ENCODE measurements around the gene PHF21B.
"Not testable (repeated sequence)": the region's sequence is repeated elsewhere in the genome, so short reads cannot be mapped to it uniquely, and the experiment has no call there.

Gene PHF21B

DNA sequence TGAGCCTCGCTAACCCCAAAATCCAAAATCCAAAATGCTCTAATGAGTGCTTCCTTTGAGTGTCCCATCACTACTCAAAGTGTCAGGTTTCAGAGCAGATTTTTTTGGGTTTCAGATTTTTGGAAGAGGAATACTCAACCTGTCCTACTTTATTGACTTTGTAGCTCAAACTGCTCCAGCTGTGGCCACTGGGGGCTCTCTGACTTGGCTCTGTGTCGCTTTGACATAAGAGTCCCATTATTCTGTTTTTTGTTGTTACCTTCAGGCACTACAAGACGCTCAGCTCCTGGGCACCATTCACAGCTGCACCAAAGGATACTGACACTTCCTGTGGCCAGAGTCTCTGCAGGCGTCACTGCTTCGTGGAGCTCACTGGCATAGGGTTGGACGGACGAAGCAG is 41.1 kb downstream of the PHF21B start:
- no peaks in the 10 kb centered on the region for H3K36me3 ChIP-seq (ENCODE audit: control insufficient read depth, insufficient read depth, low read length)
- H3K9me3 ChIP-seq (ENCODE audit: control insufficient read depth, low read length): no peaks in the 10 kb centered on the region
- H3K27me3 ChIP-seq (replicated peaks; ENCODE audit: control insufficient read depth, insufficient read depth, low read length, poor library complexity, severe bottlenecking): no peaks in the 10 kb centered on the region
- no peaks in the 10 kb centered on the region for H3K4me1 ChIP-seq (ENCODE audit: control insufficient read depth, insufficient read depth, low read length, poor library complexity, severe bottlenecking)
- no peak for DNase-seq
- no peak overlapping the region for H3K27ac ChIP-seq (ENCODE audit: insufficient read depth, low read length, poor library complexity, severe bottlenecking)
- H3K4me3 ChIP-seq (ENCODE audit: insufficient read depth, low read depth, low read length, poor library complexity, severe bottlenecking): no peak overlapping the region

DNA sequence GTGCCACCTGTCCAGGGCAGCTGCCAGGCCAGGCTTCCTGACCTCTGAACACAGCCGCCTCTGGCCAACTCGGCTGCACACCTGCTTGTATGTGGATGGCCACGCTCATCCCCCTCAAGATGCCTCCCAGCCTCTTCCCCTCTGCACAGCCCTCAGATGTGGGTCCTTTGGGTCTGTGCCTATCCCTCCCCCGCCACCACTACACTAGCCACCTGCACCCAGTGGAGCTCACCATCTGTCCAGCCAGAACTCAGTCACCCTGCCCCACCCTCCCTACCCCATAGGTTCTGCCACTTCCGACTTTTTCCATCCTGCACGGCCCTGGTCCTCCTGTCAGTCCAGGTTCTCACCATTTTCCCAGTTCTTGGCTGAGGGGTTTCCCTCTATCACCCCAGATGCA is 44.6 kb downstream of the PHF21B start:
- no peak overlapping the region for H3K4me3 ChIP-seq (ENCODE audit: insufficient read depth, low read depth, low read length, poor library complexity, severe bottlenecking)
- H3K27me3 ChIP-seq (replicated peaks; ENCODE audit: control insufficient read depth, insufficient read depth, low read length, poor library complexity, severe bottlenecking): no peaks in the 10 kb centered on the region
- H3K9me3 ChIP-seq (ENCODE audit: control insufficient read depth, low read length): no peaks in the 10 kb centered on the region
- H3K36me3 ChIP-seq (ENCODE audit: control insufficient read depth, insufficient read depth, low read length): no peaks in the 10 kb centered on the region
- no peak overlapping the region for H3K27ac ChIP-seq (ENCODE audit: insufficient read depth, low read length, poor library complexity, severe bottlenecking)
- H3K4me1 ChIP-seq (ENCODE audit: control insufficient read depth, insufficient read depth, low read length, poor library complexity, severe bottlenecking): no peaks in the 10 kb centered on the region
- no peak for DNase-seq

DNA sequence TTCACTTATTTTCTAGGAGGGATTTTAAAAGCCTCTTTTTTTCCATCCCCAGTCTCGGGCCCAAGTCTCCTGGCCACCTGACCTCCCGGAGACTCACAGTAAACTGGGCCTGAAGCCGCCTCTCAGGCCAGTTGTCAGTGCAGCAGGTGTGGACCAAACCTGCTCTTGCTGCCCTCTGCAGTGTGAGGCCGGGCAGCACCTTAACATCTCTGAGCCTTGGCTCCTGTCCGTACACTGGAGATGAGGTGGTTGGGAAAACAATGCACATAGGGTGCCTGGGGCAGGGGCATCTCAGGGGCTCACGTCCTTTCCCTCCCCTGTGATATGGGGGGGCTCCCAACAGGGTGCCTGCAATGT is 45.1 kb downstream of the PHF21B start:
- Histone ChIP-seq H3K36me3 (ENCODE audit: control insufficient read depth, insufficient read depth, low read length) (no peaks in the 10 kb centered on the region), H3K27ac (ENCODE audit: insufficient read depth, low read length, poor library complexity, severe bottlenecking) (no peak overlapping the region), H3K4me3 (ENCODE audit: insufficient read depth, low read depth, low read length, poor library complexity, severe bottlenecking) (no peak overlapping the region), H3K4me1 (ENCODE audit: control insufficient read depth, insufficient read depth, low read length, poor library complexity, severe bottlenecking) (no peaks in the 10 kb centered on the region), H3K27me3 (replicated peaks; ENCODE audit: control insufficient read depth, insufficient read depth, low read length, poor library complexity, severe bottlenecking) (no peaks in the 10 kb centered on the region), H3K9me3 (ENCODE audit: control insufficient read depth, low read length) (no peaks in the 10 kb centered on the region)
- no peak for DNase-seq

DNA sequence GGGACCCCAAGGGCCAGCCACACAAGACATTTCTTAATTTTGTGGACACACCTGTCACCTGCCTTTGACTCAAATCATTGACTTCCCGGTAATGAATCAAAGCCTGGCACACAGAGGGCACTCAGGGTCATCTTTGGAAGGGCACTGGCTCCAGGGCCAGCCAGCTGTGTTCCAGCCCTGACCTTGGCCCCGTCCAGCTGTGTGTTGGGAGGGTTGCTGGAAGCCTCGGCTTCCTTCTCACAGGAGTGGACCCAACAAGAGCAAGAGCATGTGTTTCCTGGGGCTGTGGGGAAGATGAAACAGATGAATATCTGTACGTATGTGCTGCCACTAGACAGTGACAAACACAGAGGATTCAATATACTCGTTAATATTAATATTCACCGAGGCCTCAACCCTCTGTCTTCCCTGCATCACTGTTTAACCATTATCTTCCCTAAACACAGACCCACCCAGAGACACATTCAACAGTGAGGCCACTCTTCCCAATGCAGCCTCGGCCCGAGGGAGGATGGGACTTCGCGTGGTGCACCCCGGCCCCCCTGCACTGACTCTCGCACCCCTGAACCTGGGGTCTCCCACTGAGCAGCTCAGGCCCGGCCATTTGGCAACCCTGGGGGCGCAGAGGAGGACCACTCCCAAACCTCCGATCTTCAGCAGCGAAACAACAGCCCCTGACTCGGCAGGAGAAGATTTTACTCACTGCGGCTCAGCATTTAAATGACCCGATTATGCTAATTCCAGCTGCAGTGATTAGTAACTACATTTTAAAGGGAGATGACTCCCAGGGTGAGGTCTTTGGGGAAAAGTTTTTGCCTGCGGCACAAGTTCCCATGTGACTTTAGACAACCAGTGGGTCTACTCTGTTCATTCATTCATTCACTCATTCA is 45.7 kb downstream of the PHF21B start:
- no peaks in the 10 kb centered on the region for H3K4me1 ChIP-seq (ENCODE audit: control insufficient read depth, insufficient read depth, low read length, poor library complexity, severe bottlenecking)

DNA sequence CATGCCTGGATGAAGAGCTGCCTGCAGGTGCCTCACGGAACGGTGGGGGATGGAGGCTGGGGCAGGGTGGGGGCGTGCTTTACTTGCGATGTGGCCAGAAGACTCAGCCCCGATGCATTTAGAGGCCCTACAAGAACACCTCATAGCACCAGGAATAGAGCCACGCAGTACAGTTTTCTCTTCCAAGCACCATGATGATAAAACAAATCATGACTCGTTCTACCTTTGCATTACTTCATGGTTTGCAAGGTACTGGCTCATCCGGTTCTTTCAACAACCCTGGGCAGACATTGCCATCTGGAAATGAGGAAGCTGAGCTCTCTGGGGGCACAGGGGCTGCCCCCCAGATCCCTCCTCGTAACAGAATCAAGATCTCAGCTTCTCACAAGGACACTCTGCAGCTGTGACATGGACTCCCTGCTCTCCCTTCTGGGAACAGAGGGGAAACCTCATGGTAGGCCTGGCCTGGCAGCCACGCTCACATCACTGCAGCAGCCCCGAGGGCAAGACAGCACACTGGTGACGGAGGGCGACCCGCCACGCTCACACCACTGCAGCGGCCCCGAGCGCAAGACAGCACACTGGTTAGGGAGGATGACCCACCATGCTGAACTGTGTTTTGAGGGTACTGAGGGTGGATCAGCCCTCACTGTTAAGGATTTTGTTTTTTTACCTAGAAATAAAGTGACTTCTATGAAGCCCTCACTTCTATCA is 46.9 kb downstream of the PHF21B start:
- Histone ChIP-seq H3K4me1 (ENCODE audit: control insufficient read depth, insufficient read depth, low read length, poor library complexity, severe bottlenecking) (no peaks in the 10 kb centered on the region), H3K27me3 (replicated peaks; ENCODE audit: control insufficient read depth, insufficient read depth, low read length, poor library complexity, severe bottlenecking) (no peaks in the 10 kb centered on the region), H3K36me3 (ENCODE audit: control insufficient read depth, insufficient read depth, low read length) (no peaks in the 10 kb centered on the region), H3K9me3 (ENCODE audit: control insufficient read depth, low read length) (no peaks in the 10 kb centered on the region), H3K4me3 (ENCODE audit: insufficient read depth, low read depth, low read length, poor library complexity, severe bottlenecking) (no peak overlapping the region), H3K27ac (ENCODE audit: insufficient read depth, low read length, poor library complexity, severe bottlenecking) (no peak overlapping the region)
- no peak for DNase-seq

More for the DNA sequence above, 45.7 kb downstream of the PHF21B start:
- Histone ChIP-seq H3K9me3 (ENCODE audit: control insufficient read depth, low read length) (no peaks in the 10 kb centered on the region), H3K27me3 (replicated peaks; ENCODE audit: control insufficient read depth, insufficient read depth, low read length, poor library complexity, severe bottlenecking) (no peaks in the 10 kb centered on the region), H3K27ac (ENCODE audit: insufficient read depth, low read length, poor library complexity, severe bottlenecking) (no peak overlapping the region), H3K36me3 (ENCODE audit: control insufficient read depth, insufficient read depth, low read length) (no peaks in the 10 kb centered on the region), H3K4me3 (ENCODE audit: insufficient read depth, low read depth, low read length, poor library complexity, severe bottlenecking) (no peak overlapping the region)
- no peak for DNase-seq

DNA sequence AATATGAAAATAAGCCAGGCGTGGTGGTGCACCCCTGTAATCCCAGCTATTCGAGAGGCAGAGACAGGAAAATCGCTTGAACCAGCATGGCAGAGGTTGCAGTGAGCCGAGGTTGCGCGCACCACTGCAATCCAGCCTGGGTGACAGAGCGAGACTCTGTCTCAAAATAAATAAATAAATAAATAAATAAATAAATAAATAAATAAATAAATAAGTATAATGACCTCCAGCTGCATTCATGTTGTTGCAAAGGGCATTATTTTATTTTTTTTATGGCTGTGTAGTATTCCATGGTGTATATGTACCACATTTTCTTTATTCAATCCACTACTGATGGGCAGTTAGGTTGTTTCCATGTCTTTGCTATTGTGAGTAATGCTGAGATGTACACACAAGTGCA is 48.1 kb downstream of the PHF21B start:
- not testable (repeated sequence) for H3K9me3 ChIP-seq (ENCODE audit: control insufficient read depth, low read length); H3K27me3 ChIP-seq (replicated peaks; ENCODE audit: control insufficient read depth, insufficient read depth, low read length, poor library complexity, severe bottlenecking); H3K36me3 ChIP-seq (ENCODE audit: control insufficient read depth, insufficient read depth, low read length); H3K27ac ChIP-seq (ENCODE audit: insufficient read depth, low read length, poor library complexity, severe bottlenecking); H3K4me3 ChIP-seq (ENCODE audit: insufficient read depth, low read depth, low read length, poor library complexity, severe bottlenecking); DNase-seq; H3K4me1 ChIP-seq (ENCODE audit: control insufficient read depth, insufficient read depth, low read length, poor library complexity, severe bottlenecking)

DNA sequence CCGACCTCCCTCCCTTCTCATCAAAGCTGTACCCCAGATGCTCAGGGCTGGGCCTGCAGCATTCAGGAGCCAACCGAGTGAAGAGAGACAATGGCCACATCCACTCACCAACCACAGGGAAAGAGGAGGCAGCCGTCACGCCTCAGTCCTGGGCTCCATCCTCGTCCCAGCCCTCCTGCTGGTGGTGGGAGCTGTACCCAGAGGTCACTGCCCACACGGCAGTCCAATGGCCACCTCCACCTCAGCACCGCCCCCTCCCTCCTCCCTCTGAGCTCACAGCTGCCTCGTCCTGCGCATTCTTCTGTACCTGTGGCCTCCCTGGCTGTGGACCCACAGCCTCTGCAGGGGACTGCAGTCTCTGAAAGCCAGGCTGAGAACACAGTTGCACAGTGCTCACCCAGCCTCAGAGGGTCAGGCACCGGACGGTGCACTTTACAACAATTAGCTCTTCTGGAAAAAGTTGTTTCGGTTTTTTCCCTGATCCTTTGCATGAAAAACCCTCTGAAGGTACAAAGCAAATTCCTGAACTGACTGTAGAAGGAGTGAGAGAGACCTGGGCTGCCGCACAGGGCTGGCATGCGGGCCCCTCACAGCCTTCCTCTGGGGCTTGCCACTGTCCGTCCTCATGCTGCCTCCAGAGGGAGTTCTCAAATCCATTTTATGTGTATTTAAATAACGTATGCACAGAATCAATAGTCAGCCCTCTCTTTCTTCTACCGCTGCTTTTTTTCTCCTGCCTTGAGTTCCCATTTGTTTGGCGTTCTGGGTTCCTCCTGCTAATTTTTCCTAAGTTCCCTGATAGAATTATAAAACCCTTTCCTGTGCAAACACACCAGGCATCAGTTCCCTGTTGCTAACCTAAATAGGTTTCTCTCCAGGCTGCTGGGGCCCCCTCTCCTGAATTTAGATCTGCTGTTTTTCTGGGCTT is 52.7 kb downstream of the PHF21B start:
- Histone ChIP-seq H3K4me3 (ENCODE audit: insufficient read depth, low read depth, low read length, poor library complexity, severe bottlenecking) (no peak overlapping the region), H3K9me3 (ENCODE audit: control insufficient read depth, low read length) (no peaks in the 10 kb centered on the region), H3K4me1 (ENCODE audit: control insufficient read depth, insufficient read depth, low read length, poor library complexity, severe bottlenecking) (no peaks in the 10 kb centered on the region), H3K36me3 (ENCODE audit: control insufficient read depth, insufficient read depth, low read length) (no peaks in the 10 kb centered on the region), H3K27me3 (replicated peaks; ENCODE audit: control insufficient read depth, insufficient read depth, low read length, poor library complexity, severe bottlenecking) (no peaks in the 10 kb centered on the region), H3K27ac (ENCODE audit: insufficient read depth, low read length, poor library complexity, severe bottlenecking) (no peak overlapping the region)
- DNase-seq: no peak

DNA sequence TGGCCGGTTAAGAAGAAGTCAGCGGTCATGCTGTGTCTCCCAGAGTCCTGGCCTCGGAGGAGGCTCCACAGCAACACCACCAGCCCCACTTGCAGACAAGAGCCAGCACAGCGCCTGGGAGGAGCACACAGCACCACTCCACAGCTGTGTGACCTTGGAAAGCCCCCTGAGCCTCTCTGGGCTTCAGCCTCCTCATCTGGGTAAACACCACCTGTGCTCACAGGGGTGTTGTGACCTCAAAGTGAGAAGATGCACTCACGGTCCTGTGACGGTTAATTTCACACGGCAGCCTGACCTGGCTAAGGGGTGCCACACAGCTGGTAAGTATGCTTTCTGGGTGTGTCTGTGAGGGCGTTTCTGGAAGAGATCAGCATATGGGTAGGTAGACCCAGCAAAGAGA is 54.7 kb downstream of the PHF21B start:
- Histone ChIP-seq H3K4me3 (ENCODE audit: insufficient read depth, low read depth, low read length, poor library complexity, severe bottlenecking) (no peak overlapping the region), H3K27ac (ENCODE audit: insufficient read depth, low read length, poor library complexity, severe bottlenecking) (no peak overlapping the region), H3K36me3 (ENCODE audit: control insufficient read depth, insufficient read depth, low read length) (no peaks in the 10 kb centered on the region), H3K4me1 (ENCODE audit: control insufficient read depth, insufficient read depth, low read length, poor library complexity, severe bottlenecking) (no peaks in the 10 kb centered on the region), H3K9me3 (ENCODE audit: control insufficient read depth, low read length) (no peaks in the 10 kb centered on the region), H3K27me3 (replicated peaks; ENCODE audit: control insufficient read depth, insufficient read depth, low read length, poor library complexity, severe bottlenecking) (no peaks in the 10 kb centered on the region)
- DNase-seq: no peak

DNA sequence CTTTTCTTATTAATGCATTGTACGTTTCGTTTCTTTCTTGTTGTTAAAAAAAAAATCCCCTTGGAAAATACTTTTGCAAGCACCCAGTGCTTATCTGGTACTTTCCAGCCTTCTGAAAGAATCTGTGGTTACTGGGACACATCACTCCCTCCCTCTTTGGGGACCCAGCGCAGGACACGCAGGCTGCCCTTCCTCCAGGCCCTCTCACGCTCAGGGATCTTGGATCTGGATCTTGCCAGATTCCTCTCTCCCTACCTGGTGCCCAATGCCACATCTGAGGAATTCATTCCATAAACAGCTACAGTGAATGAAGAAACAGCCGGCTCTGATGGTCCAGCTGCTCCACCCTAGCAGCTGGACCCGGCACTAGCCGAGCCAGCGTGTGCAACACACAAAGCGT is 55.7 kb downstream of the PHF21B start:
- Histone ChIP-seq H3K9me3 (ENCODE audit: control insufficient read depth, low read length) (no peaks in the 10 kb centered on the region), H3K27ac (ENCODE audit: insufficient read depth, low read length, poor library complexity, severe bottlenecking) (no peak overlapping the region), H3K4me3 (ENCODE audit: insufficient read depth, low read depth, low read length, poor library complexity, severe bottlenecking) (no peak overlapping the region), H3K4me1 (ENCODE audit: control insufficient read depth, insufficient read depth, low read length, poor library complexity, severe bottlenecking) (no peaks in the 10 kb centered on the region), H3K27me3 (replicated peaks; ENCODE audit: control insufficient read depth, insufficient read depth, low read length, poor library complexity, severe bottlenecking) (no peaks in the 10 kb centered on the region), H3K36me3 (ENCODE audit: control insufficient read depth, insufficient read depth, low read length) (no peaks in the 10 kb centered on the region)
- DNase-seq: no peak
